Neural cell (in vitro differentiated cells): ENCODE results near the gene NAALADL1.

ENCODE experiments used
- EP300 ChIP-seq: fragments of 450-650 bp; conservative IDR thresholded peaks from 2 replicates; pipeline ENCODE4 v1.6.1; 2014; ENCODE audit warnings: antibody characterized with exemption, mild to moderate bottlenecking, moderate library complexity; ENCODE audit not compliant: poor library complexity, severe bottlenecking
- EZH2 ChIP-seq: fragments of 200-600, 300-800 bp; shearing (Covaris generic), sonication (generic); IDR thresholded peaks from 2 replicates; pipeline ENCODE4 v1.6.1; 2014; ENCODE audit warnings: antibody characterized with exemption, low read length, borderline replicate concordance, mild to moderate bottlenecking; ENCODE audit not compliant: insufficient read depth, poor library complexity, severe bottlenecking
- MXI1 ChIP-seq: fragments of 450-650 bp; conservative IDR thresholded peaks from 2 replicates; pipeline ENCODE4 v1.6.1; 2014; ENCODE audit warnings: antibody characterized with exemption, mild to moderate bottlenecking; ENCODE audit not compliant: poor library complexity, severe bottlenecking
- POLR2AphosphoS5 ChIP-seq: IDR thresholded peaks from 2 replicates; pipeline ENCODE4 v1.6.1; 2012
- RAD21 ChIP-seq: fragments of 450-650 bp; conservative IDR thresholded peaks from 2 replicates; pipeline ENCODE4 v1.6.1; 2014; ENCODE audit warnings: antibody characterized with exemption, mild to moderate bottlenecking, moderate library complexity
- SMC3 ChIP-seq: fragments of 450-650 bp; conservative IDR thresholded peaks from 2 replicates; pipeline ENCODE4 v1.6.1; 2014; ENCODE audit warnings: antibody characterized with exemption, mild to moderate bottlenecking, moderate library complexity; ENCODE audit not compliant: poor library complexity
- TAF1 ChIP-seq: IDR thresholded peaks from 2 replicates; pipeline ENCODE4 v1.6.1; 2012; ENCODE audit warnings: low read depth
- TF ChIP-seq, protein P1 (sequence below): fragments of 450-650 bp; IDR thresholded peaks from 2 replicates; pipeline ENCODE4 v1.5.1; 2014; ENCODE audit warnings: antibody characterized with exemption, mild to moderate bottlenecking, moderate library complexity; ENCODE audit not compliant: poor library complexity, severe bottlenecking
- TF ChIP-seq, protein P2 (sequence below): IDR thresholded peaks from 2 replicates; pipeline ENCODE4 v1.6.1; 2012; ENCODE audit warnings: borderline replicate concordance

DNA sequence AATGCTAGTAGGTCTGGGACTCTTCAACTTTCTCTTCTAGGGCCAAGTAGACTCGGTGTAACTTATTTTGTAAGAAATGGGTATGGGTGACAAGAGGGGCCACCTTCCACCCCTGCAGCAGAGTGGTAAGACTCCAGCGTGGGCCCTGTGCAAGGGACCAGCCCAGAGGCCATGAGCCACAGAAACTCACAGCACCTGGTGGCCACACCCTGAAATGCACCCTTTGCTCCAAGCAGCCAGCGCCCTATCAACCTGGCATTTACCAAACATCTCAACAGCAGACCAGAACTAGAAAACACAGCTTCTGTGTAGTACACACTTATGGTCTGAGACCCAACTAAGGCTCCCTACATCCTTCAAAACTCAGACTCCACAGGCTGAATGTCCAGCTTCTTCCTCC lies 19.8 kb upstream of the NAALADL1 start:
- TF ChIP-seq, protein P1, sequence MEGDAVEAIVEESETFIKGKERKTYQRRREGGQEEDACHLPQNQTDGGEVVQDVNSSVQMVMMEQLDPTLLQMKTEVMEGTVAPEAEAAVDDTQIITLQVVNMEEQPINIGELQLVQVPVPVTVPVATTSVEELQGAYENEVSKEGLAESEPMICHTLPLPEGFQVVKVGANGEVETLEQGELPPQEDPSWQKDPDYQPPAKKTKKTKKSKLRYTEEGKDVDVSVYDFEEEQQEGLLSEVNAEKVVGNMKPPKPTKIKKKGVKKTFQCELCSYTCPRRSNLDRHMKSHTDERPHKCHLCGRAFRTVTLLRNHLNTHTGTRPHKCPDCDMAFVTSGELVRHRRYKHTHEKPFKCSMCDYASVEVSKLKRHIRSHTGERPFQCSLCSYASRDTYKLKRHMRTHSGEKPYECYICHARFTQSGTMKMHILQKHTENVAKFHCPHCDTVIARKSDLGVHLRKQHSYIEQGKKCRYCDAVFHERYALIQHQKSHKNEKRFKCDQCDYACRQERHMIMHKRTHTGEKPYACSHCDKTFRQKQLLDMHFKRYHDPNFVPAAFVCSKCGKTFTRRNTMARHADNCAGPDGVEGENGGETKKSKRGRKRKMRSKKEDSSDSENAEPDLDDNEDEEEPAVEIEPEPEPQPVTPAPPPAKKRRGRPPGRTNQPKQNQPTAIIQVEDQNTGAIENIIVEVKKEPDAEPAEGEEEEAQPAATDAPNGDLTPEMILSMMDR: peak; percentile 36
- TF ChIP-seq, protein P2, sequence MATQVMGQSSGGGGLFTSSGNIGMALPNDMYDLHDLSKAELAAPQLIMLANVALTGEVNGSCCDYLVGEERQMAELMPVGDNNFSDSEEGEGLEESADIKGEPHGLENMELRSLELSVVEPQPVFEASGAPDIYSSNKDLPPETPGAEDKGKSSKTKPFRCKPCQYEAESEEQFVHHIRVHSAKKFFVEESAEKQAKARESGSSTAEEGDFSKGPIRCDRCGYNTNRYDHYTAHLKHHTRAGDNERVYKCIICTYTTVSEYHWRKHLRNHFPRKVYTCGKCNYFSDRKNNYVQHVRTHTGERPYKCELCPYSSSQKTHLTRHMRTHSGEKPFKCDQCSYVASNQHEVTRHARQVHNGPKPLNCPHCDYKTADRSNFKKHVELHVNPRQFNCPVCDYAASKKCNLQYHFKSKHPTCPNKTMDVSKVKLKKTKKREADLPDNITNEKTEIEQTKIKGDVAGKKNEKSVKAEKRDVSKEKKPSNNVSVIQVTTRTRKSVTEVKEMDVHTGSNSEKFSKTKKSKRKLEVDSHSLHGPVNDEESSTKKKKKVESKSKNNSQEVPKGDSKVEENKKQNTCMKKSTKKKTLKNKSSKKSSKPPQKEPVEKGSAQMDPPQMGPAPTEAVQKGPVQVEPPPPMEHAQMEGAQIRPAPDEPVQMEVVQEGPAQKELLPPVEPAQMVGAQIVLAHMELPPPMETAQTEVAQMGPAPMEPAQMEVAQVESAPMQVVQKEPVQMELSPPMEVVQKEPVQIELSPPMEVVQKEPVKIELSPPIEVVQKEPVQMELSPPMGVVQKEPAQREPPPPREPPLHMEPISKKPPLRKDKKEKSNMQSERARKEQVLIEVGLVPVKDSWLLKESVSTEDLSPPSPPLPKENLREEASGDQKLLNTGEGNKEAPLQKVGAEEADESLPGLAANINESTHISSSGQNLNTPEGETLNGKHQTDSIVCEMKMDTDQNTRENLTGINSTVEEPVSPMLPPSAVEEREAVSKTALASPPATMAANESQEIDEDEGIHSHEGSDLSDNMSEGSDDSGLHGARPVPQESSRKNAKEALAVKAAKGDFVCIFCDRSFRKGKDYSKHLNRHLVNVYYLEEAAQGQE: no peak
- TF ChIP-seq POLR2AphosphoS5 (no peak), EZH2 (no peak), RAD21 (no peak), SMC3 (peak; percentile 34), EP300 (no peak), MXI1 (no peak), TAF1 (no peak)
